ENCODE results near the gene GRAMD1C.

DNA sequence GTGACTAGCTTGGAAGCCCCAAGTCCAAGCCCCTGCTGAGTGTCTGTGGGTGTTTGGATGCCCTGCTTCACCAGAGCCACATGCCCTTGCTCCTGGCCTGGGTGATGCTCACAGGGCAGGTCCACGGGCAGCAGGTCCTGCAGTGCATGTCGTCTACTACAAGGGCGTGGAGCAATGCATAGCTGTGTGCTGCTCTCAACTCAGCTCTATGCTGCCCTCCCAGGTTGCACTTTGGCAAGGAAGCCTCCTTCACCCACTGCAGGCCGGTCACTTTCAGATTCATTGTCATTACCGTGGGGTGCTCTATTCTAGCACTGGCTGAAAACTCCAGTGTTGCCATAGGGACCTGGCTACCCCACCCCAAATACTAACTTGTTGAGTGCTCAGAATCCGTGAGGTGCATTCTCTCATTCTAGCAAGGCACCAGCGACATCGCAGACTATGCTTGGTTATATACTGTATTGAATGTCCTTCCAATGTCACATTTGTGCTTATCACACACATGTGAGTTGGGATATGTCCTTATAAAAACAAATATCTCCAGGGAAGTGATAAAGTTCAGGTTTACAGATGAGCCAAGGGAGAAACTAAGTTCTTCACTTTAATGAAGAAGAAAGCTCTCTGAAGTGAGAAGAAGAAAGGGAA is 51.8 kb downstream of the GRAMD1C start:
- TF ChIP-seq, protein P1, sequence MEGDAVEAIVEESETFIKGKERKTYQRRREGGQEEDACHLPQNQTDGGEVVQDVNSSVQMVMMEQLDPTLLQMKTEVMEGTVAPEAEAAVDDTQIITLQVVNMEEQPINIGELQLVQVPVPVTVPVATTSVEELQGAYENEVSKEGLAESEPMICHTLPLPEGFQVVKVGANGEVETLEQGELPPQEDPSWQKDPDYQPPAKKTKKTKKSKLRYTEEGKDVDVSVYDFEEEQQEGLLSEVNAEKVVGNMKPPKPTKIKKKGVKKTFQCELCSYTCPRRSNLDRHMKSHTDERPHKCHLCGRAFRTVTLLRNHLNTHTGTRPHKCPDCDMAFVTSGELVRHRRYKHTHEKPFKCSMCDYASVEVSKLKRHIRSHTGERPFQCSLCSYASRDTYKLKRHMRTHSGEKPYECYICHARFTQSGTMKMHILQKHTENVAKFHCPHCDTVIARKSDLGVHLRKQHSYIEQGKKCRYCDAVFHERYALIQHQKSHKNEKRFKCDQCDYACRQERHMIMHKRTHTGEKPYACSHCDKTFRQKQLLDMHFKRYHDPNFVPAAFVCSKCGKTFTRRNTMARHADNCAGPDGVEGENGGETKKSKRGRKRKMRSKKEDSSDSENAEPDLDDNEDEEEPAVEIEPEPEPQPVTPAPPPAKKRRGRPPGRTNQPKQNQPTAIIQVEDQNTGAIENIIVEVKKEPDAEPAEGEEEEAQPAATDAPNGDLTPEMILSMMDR (IDR thresholded peaks at IDR 0.05; ENCODE audit: low read length) = peak; percentile 31; the same call in 1 of the 2 replicates
- no peak for TF ChIP-seq EZH2 (optimal IDR thresholded peaks at IDR 0.05; ENCODE audit: low read depth, low read length)

All from MM.1S (cell line).